ENCODE measurements around the gene RASAL2. TPM values are rescaled to one million over a fixed set of nuclear protein-coding genes. Genes with fewer than 3 reads are reported as not detected.

Gene RASAL2
- total and polyA plus RNA-seq, 2 of the 13 experiments (the other 11 are each of a cell fraction or from before 2014, with no cell fraction given) = 5.4 to 5.9 TPM

DNA sequence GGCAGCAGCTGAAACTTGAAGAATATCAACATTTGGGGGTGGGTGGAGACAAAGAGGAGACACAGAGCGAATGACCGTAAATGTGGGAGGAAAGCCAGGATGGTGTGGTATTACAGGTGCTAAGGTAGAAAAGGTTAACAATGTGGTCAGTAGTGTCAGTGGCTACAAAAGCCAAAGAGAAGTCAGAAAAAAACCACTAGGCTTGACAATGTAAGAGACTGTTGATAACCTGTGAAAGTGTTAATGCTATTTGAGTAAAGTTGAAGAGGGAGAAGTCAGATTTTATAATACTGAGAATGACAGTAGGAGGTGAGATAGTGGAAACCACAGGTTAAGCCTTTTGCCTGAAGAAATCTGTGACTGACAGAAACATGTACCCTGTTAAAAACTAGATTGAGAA is 282.1 kb downstream of the RASAL2 start:
- DNase-seq (ENCODE audit: low spot score) (no peak), ATAC-seq (no peak)
- in situ Hi-C loops (cut with HindIII; ENCODE audit: extremely low pct_ligation_motif_present, low pct_unique_long_range_greater_than_20kb) = loop anchor here (10.0 kb wide), 1 partner anchor 61 kb away; no protein-coding TSS in a partner anchor

More for the DNA sequence above, 282.1 kb downstream of the RASAL2 start:
- Histone ChIP-seq H2AFZ (ENCODE audit: low read length) (no peak overlapping the region), H3K79me2 (ENCODE audit: insufficient read depth, low read length) (no peaks in the 10 kb centered on the region), H3K27ac (ENCODE audit: extremely low read length, insufficient read depth, low read length) (no peak overlapping the region), H3K27me3 (ENCODE audit: control insufficient read depth in 1 of 2, insufficient read depth in 2 of 2, low read length in 2 of 2) (no peaks in the 10 kb centered on the region), H3K4me3 (replicated peaks in 1 of 3; ENCODE audit: insufficient read depth in 1 of 3, low read depth in 2 of 3, low read length in 3 of 3) (no peak overlapping the region), H3K4me2 (ENCODE audit: low read depth, low read length) (no peak overlapping the region), H3K4me1 (ENCODE audit: insufficient read depth, low read length) (no peaks in the 10 kb centered on the region), H3K36me3 (replicated peaks in 1 of 2; ENCODE audit: control insufficient read depth in 1 of 2, insufficient read depth in 2 of 2, low read length in 2 of 2) (no peaks in the 10 kb centered on the region), H3K9me3 (ENCODE audit: low read length) (no peaks in the 10 kb centered on the region), H4K20me1 (ENCODE audit: insufficient read depth, low read length) (no peaks in the 10 kb centered on the region), H3K9ac (ENCODE audit: insufficient read depth, low read depth, low read length) (no peak overlapping the region)
- TF ChIP-seq, protein P1, sequence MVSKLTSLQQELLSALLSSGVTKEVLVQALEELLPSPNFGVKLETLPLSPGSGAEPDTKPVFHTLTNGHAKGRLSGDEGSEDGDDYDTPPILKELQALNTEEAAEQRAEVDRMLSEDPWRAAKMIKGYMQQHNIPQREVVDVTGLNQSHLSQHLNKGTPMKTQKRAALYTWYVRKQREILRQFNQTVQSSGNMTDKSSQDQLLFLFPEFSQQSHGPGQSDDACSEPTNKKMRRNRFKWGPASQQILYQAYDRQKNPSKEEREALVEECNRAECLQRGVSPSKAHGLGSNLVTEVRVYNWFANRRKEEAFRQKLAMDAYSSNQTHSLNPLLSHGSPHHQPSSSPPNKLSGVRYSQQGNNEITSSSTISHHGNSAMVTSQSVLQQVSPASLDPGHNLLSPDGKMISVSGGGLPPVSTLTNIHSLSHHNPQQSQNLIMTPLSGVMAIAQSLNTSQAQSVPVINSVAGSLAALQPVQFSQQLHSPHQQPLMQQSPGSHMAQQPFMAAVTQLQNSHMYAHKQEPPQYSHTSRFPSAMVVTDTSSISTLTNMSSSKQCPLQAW (CRISPR knock-in tag; IDR thresholded peaks at IDR 0.05) = no peak
- TF ChIP-seq ZNF354B (CRISPR knock-in tag; IDR thresholded peaks at IDR 0.05) (no peak), AKAP8 (CRISPR knock-in tag; IDR thresholded peaks at IDR 0.05) (no peak), EED (CRISPR knock-in tag; IDR thresholded peaks at IDR 0.05) (no peak), ZNF773 (CRISPR knock-in tag; IDR thresholded peaks at IDR 0.05; ENCODE audit: borderline replicate concordance) (no peak), ZNF619 (CRISPR knock-in tag; IDR thresholded peaks at IDR 0.05) (no peak)
- TF ChIP-seq, protein P2, sequence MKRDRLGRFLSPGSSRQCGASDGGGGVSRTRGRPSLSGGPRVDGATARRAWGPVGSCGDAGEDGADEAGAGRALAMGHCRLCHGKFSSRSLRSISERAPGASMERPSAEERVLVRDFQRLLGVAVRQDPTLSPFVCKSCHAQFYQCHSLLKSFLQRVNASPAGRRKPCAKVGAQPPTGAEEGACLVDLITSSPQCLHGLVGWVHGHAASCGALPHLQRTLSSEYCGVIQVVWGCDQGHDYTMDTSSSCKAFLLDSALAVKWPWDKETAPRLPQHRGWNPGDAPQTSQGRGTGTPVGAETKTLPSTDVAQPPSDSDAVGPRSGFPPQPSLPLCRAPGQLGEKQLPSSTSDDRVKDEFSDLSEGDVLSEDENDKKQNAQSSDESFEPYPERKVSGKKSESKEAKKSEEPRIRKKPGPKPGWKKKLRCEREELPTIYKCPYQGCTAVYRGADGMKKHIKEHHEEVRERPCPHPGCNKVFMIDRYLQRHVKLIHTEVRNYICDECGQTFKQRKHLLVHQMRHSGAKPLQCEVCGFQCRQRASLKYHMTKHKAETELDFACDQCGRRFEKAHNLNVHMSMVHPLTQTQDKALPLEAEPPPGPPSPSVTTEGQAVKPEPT (CRISPR knock-in tag; IDR thresholded peaks at IDR 0.05; ENCODE audit: low read depth) = no peak
- TF ChIP-seq, protein P3, sequence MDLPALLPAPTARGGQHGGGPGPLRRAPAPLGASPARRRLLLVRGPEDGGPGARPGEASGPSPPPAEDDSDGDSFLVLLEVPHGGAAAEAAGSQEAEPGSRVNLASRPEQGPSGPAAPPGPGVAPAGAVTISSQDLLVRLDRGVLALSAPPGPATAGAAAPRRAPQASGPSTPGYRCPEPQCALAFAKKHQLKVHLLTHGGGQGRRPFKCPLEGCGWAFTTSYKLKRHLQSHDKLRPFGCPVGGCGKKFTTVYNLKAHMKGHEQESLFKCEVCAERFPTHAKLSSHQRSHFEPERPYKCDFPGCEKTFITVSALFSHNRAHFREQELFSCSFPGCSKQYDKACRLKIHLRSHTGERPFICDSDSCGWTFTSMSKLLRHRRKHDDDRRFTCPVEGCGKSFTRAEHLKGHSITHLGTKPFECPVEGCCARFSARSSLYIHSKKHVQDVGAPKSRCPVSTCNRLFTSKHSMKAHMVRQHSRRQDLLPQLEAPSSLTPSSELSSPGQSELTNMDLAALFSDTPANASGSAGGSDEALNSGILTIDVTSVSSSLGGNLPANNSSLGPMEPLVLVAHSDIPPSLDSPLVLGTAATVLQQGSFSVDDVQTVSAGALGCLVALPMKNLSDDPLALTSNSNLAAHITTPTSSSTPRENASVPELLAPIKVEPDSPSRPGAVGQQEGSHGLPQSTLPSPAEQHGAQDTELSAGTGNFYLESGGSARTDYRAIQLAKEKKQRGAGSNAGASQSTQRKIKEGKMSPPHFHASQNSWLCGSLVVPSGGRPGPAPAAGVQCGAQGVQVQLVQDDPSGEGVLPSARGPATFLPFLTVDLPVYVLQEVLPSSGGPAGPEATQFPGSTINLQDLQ (CRISPR knock-in tag; IDR thresholded peaks at IDR 0.05) = no peak
- TF ChIP-seq, protein P4, sequence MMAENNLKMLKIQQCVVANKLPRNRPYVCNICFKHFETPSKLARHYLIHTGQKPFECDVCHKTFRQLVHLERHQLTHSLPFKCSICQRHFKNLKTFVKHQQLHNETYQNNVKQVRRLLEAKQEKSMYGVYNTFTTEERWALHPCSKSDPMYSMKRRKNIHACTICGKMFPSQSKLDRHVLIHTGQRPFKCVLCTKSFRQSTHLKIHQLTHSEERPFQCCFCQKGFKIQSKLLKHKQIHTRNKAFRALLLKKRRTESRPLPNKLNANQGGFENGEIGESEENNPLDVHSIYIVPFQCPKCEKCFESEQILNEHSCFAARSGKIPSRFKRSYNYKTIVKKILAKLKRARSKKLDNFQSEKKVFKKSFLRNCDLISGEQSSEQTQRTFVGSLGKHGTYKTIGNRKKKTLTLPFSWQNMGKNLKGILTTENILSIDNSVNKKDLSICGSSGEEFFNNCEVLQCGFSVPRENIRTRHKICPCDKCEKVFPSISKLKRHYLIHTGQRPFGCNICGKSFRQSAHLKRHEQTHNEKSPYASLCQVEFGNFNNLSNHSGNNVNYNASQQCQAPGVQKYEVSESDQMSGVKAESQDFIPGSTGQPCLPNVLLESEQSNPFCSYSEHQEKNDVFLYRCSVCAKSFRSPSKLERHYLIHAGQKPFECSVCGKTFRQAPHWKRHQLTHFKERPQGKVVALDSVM (CRISPR knock-in tag; IDR thresholded peaks at IDR 0.05) = no peak
- intact Hi-C loops (cut with micrococcal nuclease; ENCODE audit: unreplicated experiment) = no loop called here
- ChIA-PET CTCF (ENCODE audit: low intra/inter-chr PET ratio, low total read pairs) (no interaction called here), POLR2A (no interaction called here)
- no TSS peak for BruUV-seq (replicated peaks)
- FAIRE-seq = no peak
- WGBS (ENCODE audit: low lambda C conversion rate) = 98% methylated on average over 2 of the region's 2 CpGs

Data from HepG2 (cell line).